Fibroblast of upper back skin (primary cell): ENCODE data around the gene UBE2S.

Experiments used
- DNase-seq: peaks from one replicate; pipeline ENCODE4 v3.0.0-alpha.2; 2013

The UBE2S gene

GRCh38 chr19:55358943-55359908 lies 48.4 kb downstream of the UBE2S start:
- DNase-seq = no peak

- DNase-seq = no peak
Observed at GRCh38 chr19:55358493-55358892, 49.1 kb downstream of the UBE2S start.

DNA sequence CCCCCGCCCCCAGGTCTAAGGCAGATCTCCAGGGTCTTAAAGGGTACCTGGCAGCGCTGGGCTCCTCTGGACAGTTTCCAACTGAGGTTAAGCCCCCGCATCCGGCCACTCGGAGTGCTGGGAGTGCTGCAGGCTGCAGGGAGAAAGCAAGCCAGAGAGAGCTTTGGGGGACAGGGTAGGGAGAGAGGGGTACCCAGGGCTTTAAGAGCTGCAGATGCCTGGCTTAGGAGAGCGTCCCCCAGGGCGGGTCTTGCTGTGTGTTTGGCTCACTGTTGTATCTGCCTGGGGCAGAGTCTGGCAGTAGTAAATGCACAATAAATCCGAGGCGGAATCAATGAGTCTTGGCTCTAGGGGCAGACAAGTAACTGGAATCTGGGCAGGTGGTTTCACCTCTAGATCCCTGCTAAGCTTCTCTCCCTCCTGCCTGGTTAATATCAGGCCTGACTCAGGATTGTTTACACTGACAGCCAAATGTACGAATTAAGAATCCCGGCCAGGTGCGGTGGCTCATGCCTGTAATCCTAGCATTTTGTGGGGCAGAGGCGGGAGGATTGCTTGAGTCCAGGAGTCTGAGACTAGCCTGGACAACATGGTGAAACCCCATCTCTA lies 52.3 kb downstream of the UBE2S start:
- no peak for DNase-seq

DNA sequence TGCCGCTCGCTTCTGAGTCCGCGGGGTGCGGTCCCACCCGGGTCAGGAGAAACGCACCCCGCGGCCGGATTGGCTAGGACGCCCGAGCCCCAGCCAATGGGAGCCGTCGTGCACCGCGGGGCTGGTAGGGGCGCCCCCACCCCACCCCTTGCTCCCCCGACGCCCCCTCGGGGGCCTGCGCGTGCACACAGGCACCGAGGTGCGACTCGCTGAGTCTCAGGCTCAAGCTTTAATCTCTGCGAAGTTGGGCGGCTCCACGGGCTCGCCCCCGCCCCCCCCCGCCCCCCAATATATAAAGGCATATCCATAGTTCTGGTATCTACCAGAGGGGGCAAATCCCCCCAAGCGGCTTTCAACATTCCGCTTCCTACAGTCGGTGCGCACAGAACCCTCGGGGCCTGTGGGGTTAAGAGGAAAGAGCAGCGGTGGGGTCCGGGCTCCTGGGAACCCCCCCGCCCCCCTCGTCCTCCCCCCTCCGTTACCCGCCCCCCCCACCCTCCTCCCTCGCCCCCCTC lies 52.8 kb downstream of the UBE2S start, which contains the start of gene COX6B2:
Gene COX6B2 (minus strand): TSS at position 22 of the 515 bp plus-strand sequence. CDS start 198 bp downstream, outside the sequence.
- DNase-seq = no peak

GRCh38 chr19:55353803-55354697 lies 53.5 kb downstream of the UBE2S start:
- peak; percentile 45 for DNase-seq

- DNase-seq = no peak
Observed at GRCh38 chr19:55353356-55353802, 54.2 kb downstream of the UBE2S start.

GRCh38 chr19:55352549-55353145 lies 54.9 kb downstream of the UBE2S start:
- DNase-seq = no peak

GRCh38 chr19:55352040-55352439 lies 55.5 kb downstream of the UBE2S start:
- DNase-seq = no peak

DNA sequence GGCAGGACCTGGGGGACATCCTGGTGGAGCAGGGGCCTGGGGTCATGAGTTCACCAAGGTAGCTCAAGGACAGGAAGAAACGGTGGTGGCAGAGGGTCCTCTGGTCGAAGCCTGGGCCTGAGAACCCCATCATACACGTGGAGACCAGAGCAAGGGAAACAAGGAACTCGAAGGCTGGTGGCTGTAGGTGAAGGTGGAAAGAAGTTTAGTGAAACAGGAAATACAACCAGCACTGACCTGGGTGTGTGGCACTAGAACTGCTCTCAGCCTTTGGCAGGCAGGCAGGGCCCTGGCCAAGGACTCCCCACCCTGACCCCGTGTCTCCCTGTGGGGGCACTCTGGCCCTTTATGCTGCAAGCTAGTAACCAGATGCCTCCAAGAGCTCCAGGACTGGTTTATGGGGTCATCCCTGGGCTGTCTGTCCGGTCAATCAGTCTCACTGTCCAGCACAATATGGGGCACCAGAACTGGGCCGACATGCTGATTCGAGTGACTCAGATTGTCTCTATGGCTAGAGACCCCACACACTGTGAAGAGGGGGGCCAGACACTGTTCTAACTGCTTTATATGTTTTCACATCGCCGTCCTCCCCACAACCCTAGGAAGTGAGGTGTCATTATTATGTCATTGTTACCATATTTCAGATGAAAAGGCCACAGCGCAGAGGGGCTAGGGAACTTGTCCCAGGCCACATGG lies 56.8 kb downstream of the UBE2S start:
- DNase-seq = no peak
